ENCODE results near the gene GOLT1A. TPM values are rescaled to one million over a fixed set of nuclear protein-coding genes. Genes with fewer than 3 reads are reported as not detected.

GOLT1A gene
- total and polyA plus RNA-seq, 2 donors, result 0.47 to 1.4 TPM

DNA sequence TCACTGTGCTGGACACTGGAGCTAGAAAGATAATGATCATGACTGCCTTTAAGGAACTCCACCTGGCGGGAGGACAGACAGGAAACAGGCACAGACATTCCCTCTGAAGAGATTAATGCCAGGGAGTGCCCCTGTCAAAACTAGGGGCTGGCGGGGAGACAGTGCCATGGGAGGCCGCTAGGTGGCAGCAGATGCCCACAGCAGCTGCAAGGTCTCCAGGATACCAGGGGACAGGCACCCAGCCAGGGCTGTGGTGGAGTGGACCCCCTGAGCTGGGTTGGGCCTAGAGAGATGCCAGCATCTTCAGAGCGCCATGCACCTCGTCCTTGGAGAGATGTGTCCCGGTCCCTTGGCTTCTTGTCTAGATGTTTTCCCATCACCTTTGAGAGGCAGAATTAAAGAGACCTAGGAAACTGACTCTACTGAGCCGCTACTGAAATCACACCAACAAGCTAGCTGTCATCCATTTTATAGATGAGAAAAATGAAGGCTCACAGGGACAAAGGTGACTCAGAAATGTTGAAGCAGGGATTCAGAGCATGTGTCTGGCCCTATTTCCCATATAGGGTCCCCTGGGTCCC is 51.2 kb downstream of the GOLT1A start:
- H3K4me3 ChIP-seq (ENCODE audit: low read length in 2 of 2), result no peak overlapping the region
- no peaks in the 10 kb centered on the region for H3K27me3 ChIP-seq (ENCODE audit: control insufficient read depth in 2 of 2, insufficient read depth in 1 of 2, low read length in 1 of 2)
- peak; percentile 35 to 83 (median 60) for DNase-seq (ENCODE audit: low read depth in 6 of 9, low spot score in 9 of 9)
- H3K27ac ChIP-seq (ENCODE audit: low read depth in 1 of 2, low read length in 1 of 2), result no peak overlapping the region
- H3K36me3 ChIP-seq (ENCODE audit: control insufficient read depth in 2 of 2, insufficient read depth in 2 of 2, low read length in 1 of 2), result no peaks in the 10 kb centered on the region
- no peaks in the 10 kb centered on the region for H3K4me1 ChIP-seq (ENCODE audit: control insufficient read depth in 2 of 2, insufficient read depth in 2 of 2, low read length in 2 of 2)
- no peaks in the 10 kb centered on the region for H3K9me3 ChIP-seq (ENCODE audit: control insufficient read depth in 2 of 2, insufficient read depth in 1 of 2, low read length in 1 of 2)
- WGBS, result 18% methylated on average over 7 of the region's 7 CpGs

DNA sequence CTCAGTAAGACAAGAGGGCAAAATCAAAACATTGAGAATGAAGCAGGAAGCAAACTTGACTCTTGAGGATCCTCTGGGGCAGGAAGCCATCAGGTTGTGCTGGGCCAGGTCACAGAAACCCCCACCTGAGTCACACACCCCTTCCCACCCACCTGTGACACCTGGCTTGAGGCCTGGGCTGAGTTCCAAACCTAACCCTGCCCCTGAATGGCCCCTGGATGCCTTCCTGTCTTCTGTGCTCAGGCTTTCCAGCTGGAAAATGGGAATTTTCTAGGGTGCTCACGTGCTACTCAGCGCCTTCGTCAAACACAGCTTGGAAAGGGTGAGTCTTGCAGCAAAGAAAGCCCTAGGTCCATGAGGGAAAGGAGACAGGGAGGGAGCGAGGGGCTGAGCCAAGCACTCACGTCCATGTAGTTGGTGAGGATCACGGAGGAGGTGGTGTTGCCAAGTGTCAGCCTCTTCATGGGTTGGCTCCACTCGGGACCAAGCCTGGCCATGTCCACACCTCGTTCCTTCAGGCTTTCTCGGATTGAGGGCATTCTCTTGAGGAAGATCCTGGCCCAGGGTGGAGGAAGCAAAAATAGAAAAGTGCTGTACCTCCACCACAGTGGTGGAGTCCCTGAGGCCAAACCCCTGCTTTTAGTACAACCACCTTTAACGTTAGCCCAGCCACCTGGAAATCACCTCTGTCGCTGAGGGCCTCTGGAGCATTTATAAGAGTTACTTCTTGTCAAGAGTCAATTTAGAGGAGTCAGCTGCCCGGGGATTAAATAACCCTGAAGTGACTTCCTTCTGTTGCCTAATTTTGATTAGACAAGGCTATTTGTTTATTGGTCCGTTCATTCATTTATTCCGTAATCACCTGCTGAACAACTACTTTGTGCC is 51.9 kb downstream of the GOLT1A start:
- Histone ChIP-seq H3K9me3 (ENCODE audit: control insufficient read depth in 2 of 2, insufficient read depth in 1 of 2, low read length in 1 of 2) (no peaks in the 10 kb centered on the region), H3K27me3 (ENCODE audit: control insufficient read depth in 2 of 2, insufficient read depth in 1 of 2, low read length in 1 of 2) (no peaks in the 10 kb centered on the region), H3K27ac (ENCODE audit: low read depth in 1 of 2, low read length in 1 of 2) (no peak overlapping the region), H3K36me3 (ENCODE audit: control insufficient read depth in 2 of 2, insufficient read depth in 2 of 2, low read length in 1 of 2) (no peaks in the 10 kb centered on the region), H3K4me1 (ENCODE audit: control insufficient read depth in 2 of 2, insufficient read depth in 2 of 2, low read length in 2 of 2) (no peaks in the 10 kb centered on the region), H3K4me3 (ENCODE audit: low read length in 2 of 2) (no peak overlapping the region)
- WGBS, result 87% methylated on average over 14 of the region's 14 CpGs
- DNase-seq (ENCODE audit: low read depth in 6 of 9, low spot score in 9 of 9), result no peak

GRCh38 chr1:204157962-204158361 is 55.8 kb downstream of the GOLT1A start:
- WGBS, result 67% methylated on average over 6 of the region's 6 CpGs
- Histone ChIP-seq H3K36me3 (ENCODE audit: control insufficient read depth in 2 of 2, insufficient read depth in 2 of 2, low read length in 1 of 2) (no peaks in the 10 kb centered on the region), H3K9me3 (ENCODE audit: control insufficient read depth in 2 of 2, insufficient read depth in 1 of 2, low read length in 1 of 2) (no peaks in the 10 kb centered on the region), H3K4me3 (ENCODE audit: low read length in 2 of 2) (no peak overlapping the region), H3K27ac (ENCODE audit: low read depth in 1 of 2, low read length in 1 of 2) (no peak overlapping the region), H3K27me3 (ENCODE audit: control insufficient read depth in 2 of 2, insufficient read depth in 1 of 2, low read length in 1 of 2) (peaks cover 0 to 16% of the 10 kb centered on the region in 2 donors), H3K4me1 (ENCODE audit: control insufficient read depth in 2 of 2, insufficient read depth in 2 of 2, low read length in 2 of 2) (no peaks in the 10 kb centered on the region)
- no peak for DNase-seq (ENCODE audit: low read depth in 6 of 9, low spot score in 9 of 9)

- DNase-seq (ENCODE audit: low read depth in 6 of 9, low spot score in 9 of 9), result no peak
- Histone ChIP-seq H3K9me3 (ENCODE audit: control insufficient read depth in 2 of 2, insufficient read depth in 1 of 2, low read length in 1 of 2) (no peaks in the 10 kb centered on the region), H3K27ac (ENCODE audit: low read depth in 1 of 2, low read length in 1 of 2) (no peak overlapping the region), H3K27me3 (ENCODE audit: control insufficient read depth in 2 of 2, insufficient read depth in 1 of 2, low read length in 1 of 2) (peaks cover 7 to 35% of the 10 kb centered on the region in 2 donors), H3K4me3 (ENCODE audit: low read length in 2 of 2) (no peak overlapping the region), H3K36me3 (ENCODE audit: control insufficient read depth in 2 of 2, insufficient read depth in 2 of 2, low read length in 1 of 2) (no peaks in the 10 kb centered on the region), H3K4me1 (ENCODE audit: control insufficient read depth in 2 of 2, insufficient read depth in 2 of 2, low read length in 2 of 2) (peaks cover 2 to 8% of the 10 kb centered on the region in 2 donors)
- 91% methylated on average over 10 of the region's 10 CpGs for WGBS
Observed at GRCh38 chr1:204155881-204156280, 57.9 kb downstream of the GOLT1A start.

- Histone ChIP-seq H3K4me3 (ENCODE audit: low read length in 2 of 2) (no peak overlapping the region), H3K4me1 (ENCODE audit: control insufficient read depth in 2 of 2, insufficient read depth in 2 of 2, low read length in 2 of 2) (peaks cover 2 to 11% of the 10 kb centered on the region in 2 donors), H3K27ac (ENCODE audit: low read depth in 1 of 2, low read length in 1 of 2) (no peak overlapping the region), H3K9me3 (ENCODE audit: control insufficient read depth in 2 of 2, insufficient read depth in 1 of 2, low read length in 1 of 2) (no peaks in the 10 kb centered on the region), H3K36me3 (ENCODE audit: control insufficient read depth in 2 of 2, insufficient read depth in 2 of 2, low read length in 1 of 2) (no peaks in the 10 kb centered on the region), H3K27me3 (ENCODE audit: control insufficient read depth in 2 of 2, insufficient read depth in 1 of 2, low read length in 1 of 2) (peaks cover 9 to 46% of the 10 kb centered on the region in 2 donors)
- whole genome bisulfite sequencing, result 94% methylated on average over 15 of the region's 15 CpGs
- DNase-seq (ENCODE audit: low read depth in 6 of 9, low spot score in 9 of 9), result no peak
Observed at GRCh38 chr1:204154568-204155255, 59.1 kb downstream of the GOLT1A start.

- Histone ChIP-seq H3K9me3 (ENCODE audit: control insufficient read depth in 2 of 2, insufficient read depth in 1 of 2, low read length in 1 of 2) (no peaks in the 10 kb centered on the region), H3K27ac (ENCODE audit: low read depth in 1 of 2, low read length in 1 of 2) (no peak overlapping the region), H3K27me3 (ENCODE audit: control insufficient read depth in 2 of 2, insufficient read depth in 1 of 2, low read length in 1 of 2) (peaks cover 11 to 55% of the 10 kb centered on the region in 2 donors), H3K4me1 (ENCODE audit: control insufficient read depth in 2 of 2, insufficient read depth in 2 of 2, low read length in 2 of 2) (peaks cover 2 to 11% of the 10 kb centered on the region in 2 donors), H3K36me3 (ENCODE audit: control insufficient read depth in 2 of 2, insufficient read depth in 2 of 2, low read length in 1 of 2) (no peaks in the 10 kb centered on the region), H3K4me3 (ENCODE audit: low read length in 2 of 2) (no peak overlapping the region)
- DNase-seq (ENCODE audit: low read depth in 6 of 9, low spot score in 9 of 9), result no peak
- 97% methylated on average over 5 of the region's 5 CpGs for WGBS
Observed at GRCh38 chr1:204153667-204154066, 60.1 kb downstream of the GOLT1A start.

GRCh38 chr1:204152310-204153044 is 61.3 kb downstream of the GOLT1A start:
- DNase-seq (ENCODE audit: low read depth in 6 of 9, low spot score in 9 of 9), result no peak
- H3K4me1 ChIP-seq (ENCODE audit: control insufficient read depth in 2 of 2, insufficient read depth in 2 of 2, low read length in 2 of 2), result peaks cover 2 to 11% of the 10 kb centered on the region in 2 donors
- no peak overlapping the region for H3K27ac ChIP-seq (ENCODE audit: low read depth in 1 of 2, low read length in 1 of 2)

GRCh38 chr1:204151552-204152309 is 62.1 kb downstream of the GOLT1A start, which contains the start of gene ETNK2:
TSS of gene ETNK2 (minus strand) at chr1:204152044. CDS start at chr1:204151852, 192 bp downstream.
- Histone ChIP-seq H3K27me3 (ENCODE audit: control insufficient read depth in 2 of 2, insufficient read depth in 1 of 2, low read length in 1 of 2) (peaks cover 11 to 55% of the 10 kb centered on the region in 2 donors), H3K27ac (ENCODE audit: low read depth in 1 of 2, low read length in 1 of 2) (peak within 1 kb of the TSS in 1 of 2 donors; percentile 46), H3K9me3 (ENCODE audit: control insufficient read depth in 2 of 2, insufficient read depth in 1 of 2, low read length in 1 of 2) (no peaks in the 10 kb centered on the region), H3K4me3 (ENCODE audit: low read length in 2 of 2) (peak within 1 kb of the TSS; percentile 42 to 61), H3K36me3 (ENCODE audit: control insufficient read depth in 2 of 2, insufficient read depth in 2 of 2, low read length in 1 of 2) (no peaks in the 10 kb centered on the region), H3K4me1 (ENCODE audit: control insufficient read depth in 2 of 2, insufficient read depth in 2 of 2, low read length in 2 of 2) (peaks cover 2 to 11% of the 10 kb centered on the region in 2 donors)
- WGBS, result 1% methylated on average over 94 of the region's 94 CpGs
- DNase-seq (ENCODE audit: low read depth in 6 of 9, low spot score in 9 of 9), result peak in 5 of 9 donors; percentile 27 to 68 (median 54)

More at GRCh38 chr1:204152310-204153044, 61.3 kb downstream of the GOLT1A start:
- 40% methylated on average over 25 of the region's 25 CpGs for WGBS
- Histone ChIP-seq H3K4me3 (ENCODE audit: low read length in 2 of 2) (peak overlapping the region; percentile 38 to 61), H3K9me3 (ENCODE audit: control insufficient read depth in 2 of 2, insufficient read depth in 1 of 2, low read length in 1 of 2) (no peaks in the 10 kb centered on the region), H3K36me3 (ENCODE audit: control insufficient read depth in 2 of 2, insufficient read depth in 2 of 2, low read length in 1 of 2) (no peaks in the 10 kb centered on the region), H3K27me3 (ENCODE audit: control insufficient read depth in 2 of 2, insufficient read depth in 1 of 2, low read length in 1 of 2) (peaks cover 11 to 55% of the 10 kb centered on the region in 2 donors)

Measured in thymus (tissue), 11 donors.